Islet precursor cell (in vitro differentiated cells): ENCODE data around the gene IL1RAP.
"Not testable (repeated sequence)": the region's sequence is repeated elsewhere in the genome, so short reads cannot be mapped to it uniquely, and the experiment has no call there.

Source experiments
- DNase-seq: peaks from one replicate; pipeline ENCODE4 v3.0.0-alpha.2; 2018

IL1RAP gene

DNA sequence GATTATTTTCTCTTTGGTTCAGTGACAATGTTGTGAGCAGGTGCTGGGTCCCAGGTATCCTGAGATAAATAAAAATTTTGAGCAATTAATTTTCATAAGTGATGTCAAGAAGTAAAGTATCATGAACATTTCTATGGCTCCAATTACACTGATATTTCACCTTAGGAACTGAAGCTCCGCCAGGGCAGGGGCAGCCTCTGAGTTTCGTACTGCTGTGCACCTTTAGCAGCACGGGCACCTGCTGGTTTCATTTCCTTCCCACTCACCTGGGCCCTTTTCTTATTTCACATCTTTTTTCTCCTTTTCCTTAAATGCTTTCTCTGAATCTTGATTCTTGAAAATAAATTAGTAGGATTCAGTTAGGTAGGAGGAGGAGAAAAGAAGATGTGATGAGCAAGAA, 1.2 kb upstream of the IL1RAP start:
- DNase-seq: no peak

DNA sequence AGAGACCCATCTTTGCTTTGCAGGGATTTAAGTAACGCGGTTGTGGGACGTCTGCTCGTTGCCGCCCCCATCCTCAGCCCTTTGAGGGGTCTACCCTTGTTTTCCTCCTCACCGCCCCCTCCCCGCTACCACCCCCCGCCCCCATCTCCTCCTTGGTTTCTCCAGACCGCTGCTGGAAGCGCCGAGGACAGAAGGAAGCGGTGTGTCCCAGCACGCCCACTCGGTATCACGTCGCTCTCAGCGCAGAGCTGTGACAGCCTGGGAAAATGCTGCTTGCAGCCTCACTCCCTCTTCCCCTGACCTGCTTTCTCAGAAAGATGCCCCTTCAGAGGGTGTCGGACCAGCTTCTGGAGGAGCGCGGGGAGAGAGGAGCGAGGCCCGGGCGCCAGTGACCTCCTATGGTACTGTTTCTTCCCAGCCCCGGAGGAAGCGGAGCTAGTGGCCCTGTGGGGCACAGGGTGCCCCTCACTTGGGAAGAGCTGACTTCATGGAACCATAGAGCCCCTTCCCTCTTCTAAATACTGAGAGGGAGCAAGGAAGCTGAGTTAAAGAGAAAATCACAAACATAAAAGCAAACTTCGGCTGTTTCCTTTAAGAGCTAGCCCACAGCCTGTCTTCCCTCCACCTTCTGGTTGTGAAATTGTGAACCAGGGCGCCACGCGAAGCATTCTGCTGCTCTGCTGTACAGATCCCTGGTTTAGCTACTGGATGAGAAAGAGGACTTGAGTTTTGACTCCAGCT, 698 bp downstream of the IL1RAP start:
- peak; percentile 72 for DNase-seq

DNA sequence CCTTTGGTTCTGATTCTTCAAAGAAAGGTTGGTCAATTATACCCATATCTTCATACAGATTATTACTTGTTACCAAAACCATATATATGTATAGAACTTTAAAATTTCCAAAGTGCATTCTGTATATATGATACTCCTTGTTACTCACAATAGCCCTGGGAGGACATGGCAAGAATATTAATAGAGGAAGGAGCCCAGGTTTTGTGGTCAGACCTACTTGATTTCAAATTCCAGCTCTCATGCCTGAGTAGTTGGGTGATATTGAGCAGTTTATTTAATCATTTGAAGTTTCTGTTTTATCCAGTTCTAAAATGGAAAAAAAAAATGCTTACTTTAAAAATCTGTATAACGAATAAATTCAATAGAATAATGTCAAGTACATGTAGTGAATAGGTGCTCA, 2.5 kb downstream of the IL1RAP start:
- no peak for DNase-seq

DNA sequence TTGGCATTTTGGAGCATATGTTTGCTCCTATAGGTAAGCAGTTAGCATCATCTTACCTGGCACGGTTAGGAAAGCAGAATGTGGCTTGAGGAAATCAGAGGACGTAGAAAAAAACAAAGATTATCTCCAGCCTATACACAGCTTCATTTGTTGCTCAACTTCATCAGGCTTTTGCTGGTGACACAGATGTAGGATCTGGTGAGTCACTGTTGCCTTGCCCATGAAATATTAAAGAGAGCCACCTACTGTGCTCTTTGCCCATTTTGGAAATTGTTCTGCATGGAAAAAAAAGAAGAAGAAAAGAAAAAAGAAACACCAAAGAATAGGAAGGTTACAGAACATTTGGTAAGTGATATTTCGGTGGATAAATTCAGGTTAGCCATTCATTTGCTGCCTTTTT, 3.8 kb downstream of the IL1RAP start:
- DNase-seq: no peak

DNA sequence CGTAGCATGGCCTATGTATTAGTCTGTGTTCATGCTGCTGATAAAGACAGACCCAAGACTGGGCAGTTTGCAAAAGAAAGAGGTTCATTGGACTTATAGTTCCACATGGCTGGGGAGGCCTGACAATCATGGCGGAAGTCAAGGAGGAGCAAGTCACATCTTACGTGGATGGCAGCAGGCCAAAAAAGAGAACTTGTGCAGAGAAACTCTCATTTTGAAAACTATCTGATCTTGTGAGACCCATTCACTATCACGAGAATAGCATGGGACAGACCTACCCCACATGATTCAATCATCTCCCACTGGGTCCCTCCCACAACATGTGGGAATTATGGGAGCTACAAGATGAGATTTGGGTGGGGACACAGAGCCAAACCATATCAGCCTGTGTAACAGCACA, 4.6 kb downstream of the IL1RAP start:
- not testable (repeated sequence) for DNase-seq

DNA sequence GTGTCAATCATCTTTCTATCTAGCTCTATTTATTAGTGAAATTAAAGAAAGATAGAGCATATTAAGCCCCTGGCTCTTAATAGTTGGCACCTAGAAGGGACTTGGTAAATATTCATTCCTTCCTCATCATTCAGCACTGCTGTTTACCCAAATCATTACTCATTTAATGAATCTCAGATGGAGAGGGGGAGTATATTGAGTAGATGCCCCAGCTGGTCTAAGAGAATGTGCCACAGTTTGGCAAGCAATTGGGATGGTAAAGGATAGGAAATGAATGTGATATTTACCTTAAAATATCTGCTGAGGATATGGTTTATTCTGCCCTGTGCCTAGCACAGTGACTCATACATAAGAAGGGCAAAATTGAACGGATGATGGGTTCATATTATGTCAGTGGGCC, 6.0 kb downstream of the IL1RAP start:
- DNase-seq: no peak

DNA sequence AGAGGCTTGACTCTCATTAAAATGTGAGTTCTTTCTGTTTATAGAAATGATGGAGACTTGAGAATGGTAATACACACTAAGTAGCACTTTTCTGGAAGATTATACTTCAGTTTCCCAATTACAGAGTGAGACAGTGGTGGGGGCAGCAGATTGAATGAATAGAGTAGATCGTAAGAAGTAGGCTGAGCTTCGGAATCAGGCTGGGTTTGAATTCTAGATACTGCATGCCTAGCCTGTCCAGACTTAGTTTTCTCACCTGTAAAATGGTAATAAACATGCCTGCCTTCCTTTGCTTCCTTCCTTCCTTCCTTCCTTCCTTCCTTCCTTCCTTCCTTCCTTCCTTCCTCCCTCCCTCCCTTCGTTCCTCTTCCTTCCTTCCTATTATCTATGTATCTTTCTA, 8.1 kb downstream of the IL1RAP start:
- DNase-seq: no peak

DNA sequence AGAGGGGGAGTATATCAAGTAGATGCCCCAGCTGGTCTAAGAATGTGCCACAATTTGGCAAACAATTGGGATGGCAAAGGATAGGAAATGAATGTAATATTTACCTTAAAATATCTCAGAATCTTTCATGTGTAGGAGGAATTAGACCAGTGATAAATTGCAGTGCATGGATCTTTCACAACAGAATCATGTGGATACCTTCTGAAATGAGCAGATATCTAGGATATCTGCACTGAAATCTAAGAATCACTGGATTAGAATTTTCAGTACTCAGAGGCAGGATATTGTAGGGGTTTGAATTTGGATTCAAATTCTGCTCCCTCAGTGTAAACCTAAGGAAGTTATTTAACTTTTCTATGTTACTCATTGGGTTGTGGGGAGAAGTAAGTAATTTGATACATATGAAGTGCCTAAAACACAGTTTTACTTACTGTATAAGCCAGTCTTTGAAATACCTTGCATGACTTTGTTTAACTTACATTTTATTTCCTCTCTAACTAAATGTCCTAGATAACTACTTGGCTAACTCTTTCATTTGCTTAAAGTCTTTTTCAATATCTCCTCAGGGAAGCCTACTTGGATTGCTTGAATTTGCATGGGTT, 8.8 kb downstream of the IL1RAP start:
- no peak for DNase-seq

DNA sequence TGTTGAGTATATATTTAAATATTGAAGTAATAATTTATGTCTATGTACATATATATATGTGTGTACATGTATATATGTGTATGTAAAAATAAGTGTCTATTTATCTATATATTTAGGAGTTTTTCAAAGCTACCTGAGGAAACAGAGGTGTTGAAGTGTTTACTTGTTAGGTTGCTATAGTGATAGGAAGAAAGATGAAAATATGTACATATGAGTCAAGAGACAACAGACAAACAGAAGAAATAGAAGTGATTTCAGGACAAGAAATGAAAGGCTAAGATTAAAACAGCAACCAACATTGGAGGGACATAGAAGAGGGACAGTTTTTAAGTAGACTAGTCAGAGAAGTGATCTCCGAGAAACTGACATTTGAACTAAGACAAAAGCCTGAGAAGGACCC, 11.1 kb downstream of the IL1RAP start:
- no peak for DNase-seq

DNA sequence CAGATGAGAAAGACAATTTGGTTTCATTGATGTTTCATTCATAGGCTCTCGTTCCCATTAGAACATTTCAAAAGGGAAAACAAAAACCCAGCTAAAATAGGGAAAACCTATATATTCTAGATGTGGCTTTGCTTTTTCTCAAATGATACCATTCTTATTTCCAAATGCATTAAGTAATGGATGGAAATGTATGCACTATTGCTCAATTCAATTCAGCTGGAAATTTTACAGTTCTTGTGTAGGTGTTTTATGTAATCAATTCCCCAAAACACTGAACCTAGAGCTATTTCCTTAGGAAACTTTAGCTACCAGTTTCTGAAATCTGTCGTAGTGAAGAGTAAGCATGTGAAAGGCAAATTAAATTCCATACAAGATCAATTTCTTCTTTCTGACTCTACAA, 11.7 kb downstream of the IL1RAP start:
- no peak for DNase-seq

DNA sequence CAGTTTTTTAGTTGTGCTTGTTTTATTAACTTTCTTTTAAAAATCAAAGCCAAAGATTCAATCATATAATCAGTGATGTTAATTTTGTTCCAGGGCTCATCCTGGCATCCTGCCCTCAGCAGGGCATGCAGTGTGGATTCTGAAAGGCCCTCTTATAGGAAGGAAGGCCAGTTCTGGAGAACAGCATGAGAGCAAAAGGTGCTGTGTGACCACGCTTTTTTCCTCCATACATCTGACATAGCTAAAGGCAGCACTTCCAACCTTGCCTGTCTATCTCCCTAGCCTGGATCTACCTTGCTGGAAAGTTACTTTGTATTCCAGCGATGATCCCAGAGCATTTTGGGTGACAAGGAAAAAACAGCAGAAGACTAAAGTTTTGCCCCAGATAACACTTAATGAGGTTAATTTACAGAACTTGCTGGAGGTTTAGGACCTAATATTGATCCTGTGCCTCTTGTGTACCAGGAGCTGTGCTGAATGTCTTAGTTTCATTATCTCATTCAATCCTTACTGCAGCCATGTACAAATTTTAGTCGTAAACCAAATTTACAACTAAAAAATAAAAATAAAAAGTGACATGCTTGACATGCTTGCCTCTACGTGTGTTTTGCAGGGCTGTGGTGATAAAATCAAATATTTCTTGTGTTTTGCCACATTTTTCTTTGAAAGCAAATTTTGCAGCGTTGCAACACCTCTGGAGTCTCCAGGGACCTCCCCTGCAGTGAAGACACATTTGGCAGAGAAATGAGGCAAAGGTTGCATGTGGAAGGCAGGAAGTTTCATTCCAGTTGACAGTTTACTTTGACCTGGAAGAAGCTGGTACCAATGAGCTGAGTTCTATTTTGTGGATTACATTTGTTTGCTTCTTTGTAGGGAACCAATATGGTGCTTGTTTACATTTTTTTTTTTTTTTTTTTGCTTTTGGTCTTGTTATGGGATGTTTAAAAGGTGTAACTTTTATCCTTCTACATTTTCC, 13.2 kb downstream of the IL1RAP start:
- no peak for DNase-seq

DNA sequence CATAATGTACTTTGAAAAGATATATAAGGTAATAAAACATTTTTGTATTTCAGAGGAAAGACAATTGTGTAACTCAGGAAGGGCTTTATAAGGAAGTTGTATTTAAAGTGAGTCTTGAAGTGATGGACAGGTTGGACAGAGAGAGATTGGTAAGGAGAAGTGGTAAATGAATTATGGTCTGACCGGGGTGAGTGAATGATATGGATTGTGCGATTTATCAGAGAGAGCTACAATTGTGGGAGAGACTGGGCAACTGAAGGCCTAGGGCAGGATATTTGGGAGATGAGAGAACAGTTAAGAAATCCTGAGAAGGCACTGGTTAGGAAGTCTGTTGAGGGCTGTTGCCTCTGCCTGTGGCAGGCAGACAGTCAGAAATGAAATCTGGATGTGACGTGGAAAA, 14.8 kb downstream of the IL1RAP start:
- no peak for DNase-seq

DNA sequence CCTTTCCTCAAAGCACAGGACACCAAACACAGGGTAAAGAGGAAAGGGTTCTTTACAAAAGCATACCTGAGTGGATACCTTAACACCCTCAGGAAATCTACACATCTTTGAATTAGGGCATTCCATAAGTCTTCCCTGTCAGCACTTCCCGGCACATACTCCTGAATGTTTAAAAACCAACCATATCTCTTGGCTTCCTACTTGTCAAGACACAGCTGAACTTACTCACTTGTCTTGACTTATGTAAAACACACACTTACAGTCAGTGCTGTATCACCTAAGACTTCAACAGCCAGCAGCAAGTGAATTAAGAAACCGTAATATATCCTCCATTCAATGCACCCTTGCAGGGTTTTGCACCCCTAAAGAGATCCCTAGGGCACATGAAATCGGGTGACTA, 17.5 kb downstream of the IL1RAP start:
- no peak for DNase-seq

DNA sequence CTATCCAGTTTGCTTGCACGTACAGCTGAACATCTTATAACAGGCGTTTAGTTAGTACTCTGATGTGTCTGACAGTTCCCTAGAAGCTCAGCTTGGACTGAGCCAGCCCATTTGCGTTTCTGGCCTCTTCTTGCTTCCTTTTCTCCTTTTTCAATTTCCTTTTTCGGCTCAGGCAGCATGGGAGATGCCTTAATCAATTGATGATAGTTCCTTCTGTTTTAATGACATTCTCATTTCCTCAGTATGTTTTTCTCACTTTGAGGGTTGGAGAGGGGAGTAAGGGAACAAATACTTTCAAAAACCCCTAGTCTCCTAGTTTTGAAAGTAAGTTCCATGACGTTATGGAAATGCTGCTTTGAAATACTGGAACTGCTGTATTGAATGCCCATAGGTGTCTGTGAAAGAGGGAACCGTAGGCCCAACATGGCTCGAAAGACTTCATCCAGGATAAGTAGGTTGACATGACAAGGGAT, 18.9 kb downstream of the IL1RAP start:
- no peak for DNase-seq

DNA sequence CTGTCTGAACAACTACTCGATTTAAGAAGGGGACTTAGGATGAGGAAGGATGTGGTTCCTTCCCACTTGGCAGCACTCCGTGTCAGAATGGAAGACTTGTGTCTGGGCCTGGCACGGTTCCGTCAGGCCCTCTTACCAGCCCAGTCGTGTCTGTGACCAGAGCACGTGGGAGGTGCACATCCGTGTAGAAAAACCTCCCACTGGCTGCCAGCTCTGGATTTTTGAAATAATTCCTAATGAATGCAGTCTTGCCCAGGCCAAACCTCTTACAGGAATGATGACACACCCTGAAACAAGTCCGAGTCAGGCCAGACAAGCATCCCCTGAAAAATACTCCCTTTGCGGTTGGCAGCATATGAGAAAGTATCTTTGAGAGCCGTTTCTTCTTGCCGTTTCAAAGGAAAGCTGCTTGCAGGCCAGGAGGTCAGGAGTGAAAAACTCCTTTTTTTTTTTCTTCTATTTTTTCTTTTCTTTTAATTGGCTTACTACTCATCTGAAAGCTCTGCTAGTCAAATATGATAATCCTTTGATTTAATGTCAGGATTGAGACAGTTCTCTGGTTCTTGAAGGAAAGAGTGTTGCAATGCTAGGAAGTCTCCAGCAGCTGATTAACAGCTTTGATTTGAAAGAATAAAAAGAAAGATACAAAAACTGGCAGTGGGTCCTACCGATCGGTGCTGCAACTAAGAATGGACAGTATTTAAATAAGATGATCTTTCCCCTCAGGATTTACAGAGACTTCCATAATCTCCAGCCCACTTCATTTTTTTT, 19.8 kb downstream of the IL1RAP start:
- peak; percentile 63 for DNase-seq

DNA sequence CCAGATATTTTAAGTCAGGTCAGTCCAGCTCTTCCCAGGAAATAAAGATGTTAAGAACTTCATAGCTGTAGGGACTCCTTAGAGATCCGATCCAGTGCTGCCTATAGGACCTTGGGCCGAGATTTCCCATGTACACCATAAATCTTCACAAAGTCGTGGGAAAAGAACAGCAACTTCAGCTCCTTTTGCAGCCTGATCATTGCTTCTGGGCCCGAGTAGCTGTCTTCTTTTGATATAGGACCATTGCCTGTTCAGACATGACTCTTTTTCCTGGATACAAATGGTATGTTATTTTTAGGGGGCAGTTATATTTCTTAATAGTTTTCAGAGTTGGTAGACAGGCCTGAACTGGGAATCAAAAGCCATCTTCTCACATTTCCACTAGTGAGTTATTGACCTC, 20.5 kb downstream of the IL1RAP start:
- no peak for DNase-seq

DNA sequence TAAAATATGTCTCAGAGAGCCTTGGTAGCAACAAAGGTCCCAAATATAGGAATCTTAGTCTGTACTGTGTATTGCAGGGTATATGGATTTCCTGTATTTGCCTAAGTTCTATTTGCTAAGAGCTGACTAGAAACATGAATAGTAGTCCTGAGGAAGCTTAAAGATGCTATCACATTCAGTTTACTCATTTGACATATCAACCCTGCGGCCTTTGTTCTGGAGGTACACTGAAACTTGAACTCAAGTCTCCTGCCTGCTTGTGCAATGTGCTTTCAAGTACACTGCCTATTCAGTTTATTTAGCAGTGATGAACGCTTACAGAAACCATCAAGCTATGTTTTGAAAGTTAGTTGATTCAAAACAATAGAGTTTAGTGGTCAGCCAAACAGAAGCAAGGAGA, 21.1 kb downstream of the IL1RAP start:
- DNase-seq: no peak

DNA sequence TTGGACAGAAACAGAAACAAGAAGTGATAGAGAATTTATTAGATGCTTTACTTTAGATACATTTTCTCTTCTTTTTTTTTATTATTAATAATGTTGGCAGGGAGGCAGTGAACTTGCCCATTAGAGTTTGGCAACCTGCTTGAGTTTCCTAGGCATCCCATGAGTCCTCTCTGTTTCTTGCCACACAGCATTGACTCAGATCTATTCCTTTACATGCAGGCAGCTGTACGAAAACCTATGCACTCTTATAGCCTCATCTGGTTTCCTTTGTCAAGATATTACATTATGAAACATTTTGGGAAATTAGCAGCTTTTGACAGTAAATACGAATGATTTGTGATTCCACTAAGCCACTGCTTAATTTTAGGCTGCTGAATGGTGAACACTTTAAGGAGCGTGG, 23.3 kb downstream of the IL1RAP start:
- no peak for DNase-seq

DNA sequence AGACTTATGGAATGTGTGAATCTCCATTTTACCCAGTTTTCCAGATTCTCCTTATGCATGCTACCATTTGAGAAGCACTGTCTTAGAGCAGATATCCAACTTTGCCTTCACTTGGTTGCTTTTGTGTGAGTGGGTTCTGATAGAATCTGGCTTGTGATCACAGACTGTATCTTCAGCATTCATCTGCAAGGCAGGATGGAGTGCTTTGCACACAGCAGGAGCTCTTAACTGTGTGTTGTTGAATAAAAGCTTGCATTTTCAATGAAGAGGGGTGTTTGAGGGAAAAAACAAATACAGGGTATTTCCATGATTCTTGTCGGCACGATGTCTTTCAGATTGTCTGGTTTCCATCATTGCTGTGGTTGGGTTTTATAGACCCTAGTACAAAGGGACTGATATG, 24.4 kb downstream of the IL1RAP start:
- no peak for DNase-seq

DNA sequence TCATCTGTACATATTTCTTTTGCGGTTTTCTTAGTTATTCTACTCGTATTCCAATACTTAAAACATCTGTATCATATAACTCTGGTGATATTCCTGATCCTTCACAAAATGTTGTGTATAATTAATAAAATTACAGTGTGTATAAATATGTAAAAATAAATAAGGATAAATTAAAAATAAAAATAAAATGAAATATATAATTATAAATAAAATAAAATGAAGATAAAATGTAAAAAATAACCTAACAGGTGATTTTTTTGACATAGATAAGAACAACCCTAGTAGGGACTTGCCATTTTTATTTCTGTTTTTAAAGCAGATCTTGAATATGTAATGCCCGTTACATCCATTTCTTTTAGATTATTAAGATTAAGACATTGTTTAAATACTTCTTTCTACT, 25.6 kb downstream of the IL1RAP start:
- DNase-seq: no peak

DNA sequence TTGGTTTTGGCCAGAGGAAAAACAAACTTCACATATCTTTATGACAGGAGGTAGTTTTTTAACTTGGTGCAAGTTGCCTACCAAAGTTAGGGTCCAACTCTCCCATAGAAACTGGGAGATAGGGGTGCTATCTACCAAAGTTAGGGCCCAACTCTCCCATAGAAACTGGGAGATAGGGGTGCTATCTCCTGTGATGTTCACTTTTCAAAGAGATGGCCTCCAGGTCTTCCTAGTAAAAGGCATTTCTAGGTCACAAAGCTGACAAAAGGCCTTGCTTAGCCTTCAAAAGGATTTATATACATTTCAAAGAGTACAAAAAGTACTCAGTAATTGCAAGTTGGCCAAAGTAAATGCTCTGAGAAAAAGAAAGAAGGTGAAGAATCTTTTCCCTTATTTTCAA, 27.1 kb downstream of the IL1RAP start:
- DNase-seq: no peak

DNA sequence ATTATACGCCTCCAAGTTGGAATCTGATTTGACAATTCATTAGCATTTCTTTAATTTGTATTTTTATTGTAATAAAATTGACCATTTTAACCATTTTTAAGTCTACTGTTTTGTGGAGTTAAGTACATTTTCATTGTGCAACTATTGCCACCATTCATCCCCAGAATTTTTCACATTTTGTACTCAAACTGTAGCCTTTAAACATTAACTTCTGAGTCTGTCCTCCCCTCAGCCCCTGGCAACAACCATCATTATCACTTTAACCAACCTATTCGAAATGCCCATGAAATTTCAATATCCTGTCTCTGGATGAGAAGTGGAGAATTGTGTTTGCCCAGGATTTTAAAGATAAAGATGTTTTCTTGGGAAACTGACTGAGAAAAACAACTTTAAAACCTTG, 27.7 kb downstream of the IL1RAP start:
- no peak for DNase-seq

DNA sequence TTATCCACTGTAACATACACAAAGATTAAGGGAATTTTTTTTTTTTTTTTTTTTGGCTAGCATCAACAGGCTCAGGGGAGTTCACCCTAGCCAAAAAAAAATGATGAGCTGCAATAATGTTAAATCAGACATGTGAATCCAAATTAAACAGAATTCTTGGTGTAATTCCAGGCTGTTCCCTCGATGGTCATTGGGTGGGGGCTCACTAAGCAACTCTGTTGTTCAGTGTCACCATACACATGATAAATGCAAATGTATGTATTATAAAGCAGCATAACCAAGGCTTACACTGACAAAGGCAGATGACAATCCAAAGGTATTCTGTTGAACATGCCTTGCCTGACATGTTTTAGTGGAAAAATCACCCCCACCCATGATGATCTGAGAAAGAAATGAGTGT, 29.0 kb downstream of the IL1RAP start:
- DNase-seq: no peak
